ENCODE data around the gene SAMSN1. TPM values are rescaled to one million over a fixed set of nuclear protein-coding genes. Genes with fewer than 3 reads are reported as not detected.

Gene SAMSN1
- total RNA-seq, 1 experiment from 2014 or later: 0.44 TPM

DNA sequence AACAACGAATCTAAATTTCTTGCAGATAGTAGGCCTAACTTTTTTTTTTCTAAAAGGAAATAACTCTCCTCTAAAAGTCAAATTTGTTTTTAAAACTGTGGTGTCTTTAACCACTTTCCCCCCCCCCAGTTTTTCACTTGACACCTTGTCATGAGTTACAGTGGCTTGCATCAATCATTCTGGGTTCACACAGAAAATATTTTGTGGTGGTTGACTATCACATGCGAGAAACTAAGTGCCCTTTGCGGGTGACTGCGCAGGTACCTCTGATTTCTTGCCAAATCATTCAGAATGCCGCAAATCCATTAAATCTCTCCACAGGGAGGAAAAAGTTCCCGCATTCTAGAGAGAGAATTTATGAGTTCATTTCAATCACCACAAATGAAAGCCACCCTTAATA is 23.8 kb upstream of the SAMSN1 start:
- no peak overlapping the region for H3K27ac ChIP-seq (ENCODE audit: low read length)
- intact Hi-C loops (cut with micrococcal nuclease; ENCODE audit: unreplicated experiment): no loop called here
- no peaks in the 10 kb centered on the region for H3K27me3 ChIP-seq (ENCODE audit: control insufficient read depth, insufficient read depth, low read length)
- no TSS peak for BruUV-seq (replicated peaks)
- ChIA-PET CTCF (no interaction called here), POLR2A (no interaction called here)
- no peaks in the 10 kb centered on the region for H3K4me1 ChIP-seq (ENCODE audit: control insufficient read depth, insufficient read depth, low read length)
- TF ChIP-seq, protein P1, sequence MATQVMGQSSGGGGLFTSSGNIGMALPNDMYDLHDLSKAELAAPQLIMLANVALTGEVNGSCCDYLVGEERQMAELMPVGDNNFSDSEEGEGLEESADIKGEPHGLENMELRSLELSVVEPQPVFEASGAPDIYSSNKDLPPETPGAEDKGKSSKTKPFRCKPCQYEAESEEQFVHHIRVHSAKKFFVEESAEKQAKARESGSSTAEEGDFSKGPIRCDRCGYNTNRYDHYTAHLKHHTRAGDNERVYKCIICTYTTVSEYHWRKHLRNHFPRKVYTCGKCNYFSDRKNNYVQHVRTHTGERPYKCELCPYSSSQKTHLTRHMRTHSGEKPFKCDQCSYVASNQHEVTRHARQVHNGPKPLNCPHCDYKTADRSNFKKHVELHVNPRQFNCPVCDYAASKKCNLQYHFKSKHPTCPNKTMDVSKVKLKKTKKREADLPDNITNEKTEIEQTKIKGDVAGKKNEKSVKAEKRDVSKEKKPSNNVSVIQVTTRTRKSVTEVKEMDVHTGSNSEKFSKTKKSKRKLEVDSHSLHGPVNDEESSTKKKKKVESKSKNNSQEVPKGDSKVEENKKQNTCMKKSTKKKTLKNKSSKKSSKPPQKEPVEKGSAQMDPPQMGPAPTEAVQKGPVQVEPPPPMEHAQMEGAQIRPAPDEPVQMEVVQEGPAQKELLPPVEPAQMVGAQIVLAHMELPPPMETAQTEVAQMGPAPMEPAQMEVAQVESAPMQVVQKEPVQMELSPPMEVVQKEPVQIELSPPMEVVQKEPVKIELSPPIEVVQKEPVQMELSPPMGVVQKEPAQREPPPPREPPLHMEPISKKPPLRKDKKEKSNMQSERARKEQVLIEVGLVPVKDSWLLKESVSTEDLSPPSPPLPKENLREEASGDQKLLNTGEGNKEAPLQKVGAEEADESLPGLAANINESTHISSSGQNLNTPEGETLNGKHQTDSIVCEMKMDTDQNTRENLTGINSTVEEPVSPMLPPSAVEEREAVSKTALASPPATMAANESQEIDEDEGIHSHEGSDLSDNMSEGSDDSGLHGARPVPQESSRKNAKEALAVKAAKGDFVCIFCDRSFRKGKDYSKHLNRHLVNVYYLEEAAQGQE (IDR thresholded peaks at IDR 0.05; ENCODE audit: insufficient read depth in 1 of 2, low read depth in 2 of 2, low read length in 1 of 2): no peak
- TF ChIP-seq POLR2AphosphoS5 (IDR thresholded peaks at IDR 0.05; ENCODE audit: low read depth, low read length): no peak
- TF ChIP-seq, protein P2, sequence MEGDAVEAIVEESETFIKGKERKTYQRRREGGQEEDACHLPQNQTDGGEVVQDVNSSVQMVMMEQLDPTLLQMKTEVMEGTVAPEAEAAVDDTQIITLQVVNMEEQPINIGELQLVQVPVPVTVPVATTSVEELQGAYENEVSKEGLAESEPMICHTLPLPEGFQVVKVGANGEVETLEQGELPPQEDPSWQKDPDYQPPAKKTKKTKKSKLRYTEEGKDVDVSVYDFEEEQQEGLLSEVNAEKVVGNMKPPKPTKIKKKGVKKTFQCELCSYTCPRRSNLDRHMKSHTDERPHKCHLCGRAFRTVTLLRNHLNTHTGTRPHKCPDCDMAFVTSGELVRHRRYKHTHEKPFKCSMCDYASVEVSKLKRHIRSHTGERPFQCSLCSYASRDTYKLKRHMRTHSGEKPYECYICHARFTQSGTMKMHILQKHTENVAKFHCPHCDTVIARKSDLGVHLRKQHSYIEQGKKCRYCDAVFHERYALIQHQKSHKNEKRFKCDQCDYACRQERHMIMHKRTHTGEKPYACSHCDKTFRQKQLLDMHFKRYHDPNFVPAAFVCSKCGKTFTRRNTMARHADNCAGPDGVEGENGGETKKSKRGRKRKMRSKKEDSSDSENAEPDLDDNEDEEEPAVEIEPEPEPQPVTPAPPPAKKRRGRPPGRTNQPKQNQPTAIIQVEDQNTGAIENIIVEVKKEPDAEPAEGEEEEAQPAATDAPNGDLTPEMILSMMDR (IDR thresholded peaks at IDR 0.05): no peak
- TF ChIP-seq SIN3A (IDR thresholded peaks at IDR 0.05; ENCODE audit: borderline replicate concordance, insufficient read depth, low read depth, low read length): no peak
- DNase-seq (ENCODE audit: low read depth, low spot score) (no peak), ATAC-seq (no peak)
- H3K9me3 ChIP-seq (ENCODE audit: control insufficient read depth, insufficient read depth, low read depth, low read length): no peaks in the 10 kb centered on the region
- H3K36me3 ChIP-seq (ENCODE audit: control insufficient read depth, insufficient read depth, low read length): no peaks in the 10 kb centered on the region
- in situ Hi-C loops (cut with HindIII; ENCODE audit: low pct_unique_long_range_greater_than_20kb, low sequenced_read_pairs): no loop called here
- H3K4me3 ChIP-seq (ENCODE audit: low read depth in 2 of 2, low read length in 2 of 2): no peak overlapping the region

DNA sequence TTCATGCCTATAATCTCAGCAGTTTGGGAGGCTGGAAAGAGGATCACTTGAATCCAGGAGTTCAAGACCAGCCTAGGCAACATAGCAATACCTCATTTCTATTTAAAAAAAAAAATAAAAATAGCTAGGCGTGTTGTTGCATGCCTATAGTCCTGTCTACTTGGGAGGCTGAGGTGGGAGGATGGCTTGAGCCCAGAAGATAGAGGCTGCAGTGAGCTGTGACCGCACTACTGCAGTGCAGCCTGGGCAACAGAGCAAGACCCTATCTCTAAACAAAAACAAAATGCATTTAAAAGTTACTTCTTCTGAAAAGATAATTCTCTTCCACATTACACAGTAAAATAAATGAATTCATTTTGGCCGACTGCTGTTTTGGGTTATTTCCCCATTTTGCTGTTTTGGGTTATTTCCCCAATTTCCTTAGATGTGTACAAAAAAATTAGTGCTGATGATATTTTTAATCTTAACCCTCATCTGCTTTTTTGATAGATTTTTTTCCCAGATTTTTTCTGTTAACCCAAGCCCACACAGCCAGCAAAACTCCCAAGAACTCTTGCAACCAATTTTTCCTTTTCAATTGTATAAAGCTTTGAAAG is 23.0 kb upstream of the SAMSN1 start:
- Histone ChIP-seq H3K36me3 (ENCODE audit: control insufficient read depth, insufficient read depth, low read length) (no peaks in the 10 kb centered on the region), H3K4me3 (ENCODE audit: low read depth in 2 of 2, low read length in 2 of 2) (no peak overlapping the region), H3K27me3 (ENCODE audit: control insufficient read depth, insufficient read depth, low read length) (no peaks in the 10 kb centered on the region), H3K9me3 (ENCODE audit: control insufficient read depth, insufficient read depth, low read depth, low read length) (no peaks in the 10 kb centered on the region), H3K27ac (ENCODE audit: low read length) (no peak overlapping the region), H3K4me1 (ENCODE audit: control insufficient read depth, insufficient read depth, low read length) (no peaks in the 10 kb centered on the region)
- no peak for DNase-seq (ENCODE audit: low read depth, low spot score)
- BruUV-seq (replicated peaks): no TSS peak
- TF ChIP-seq SIN3A (IDR thresholded peaks at IDR 0.05; ENCODE audit: borderline replicate concordance, insufficient read depth, low read depth, low read length): no peak
- no peak for TF ChIP-seq TCF7L2 (IDR thresholded peaks at IDR 0.05; ENCODE audit: low read depth, low read length)
- in situ Hi-C loops (cut with HindIII; ENCODE audit: low pct_unique_long_range_greater_than_20kb, low sequenced_read_pairs): no loop called here
- POLR2A ChIA-PET: no interaction called here
- CTCF ChIA-PET: no interaction called here
- ATAC-seq: no peak
- intact Hi-C loops (cut with micrococcal nuclease; ENCODE audit: unreplicated experiment): no loop called here

DNA sequence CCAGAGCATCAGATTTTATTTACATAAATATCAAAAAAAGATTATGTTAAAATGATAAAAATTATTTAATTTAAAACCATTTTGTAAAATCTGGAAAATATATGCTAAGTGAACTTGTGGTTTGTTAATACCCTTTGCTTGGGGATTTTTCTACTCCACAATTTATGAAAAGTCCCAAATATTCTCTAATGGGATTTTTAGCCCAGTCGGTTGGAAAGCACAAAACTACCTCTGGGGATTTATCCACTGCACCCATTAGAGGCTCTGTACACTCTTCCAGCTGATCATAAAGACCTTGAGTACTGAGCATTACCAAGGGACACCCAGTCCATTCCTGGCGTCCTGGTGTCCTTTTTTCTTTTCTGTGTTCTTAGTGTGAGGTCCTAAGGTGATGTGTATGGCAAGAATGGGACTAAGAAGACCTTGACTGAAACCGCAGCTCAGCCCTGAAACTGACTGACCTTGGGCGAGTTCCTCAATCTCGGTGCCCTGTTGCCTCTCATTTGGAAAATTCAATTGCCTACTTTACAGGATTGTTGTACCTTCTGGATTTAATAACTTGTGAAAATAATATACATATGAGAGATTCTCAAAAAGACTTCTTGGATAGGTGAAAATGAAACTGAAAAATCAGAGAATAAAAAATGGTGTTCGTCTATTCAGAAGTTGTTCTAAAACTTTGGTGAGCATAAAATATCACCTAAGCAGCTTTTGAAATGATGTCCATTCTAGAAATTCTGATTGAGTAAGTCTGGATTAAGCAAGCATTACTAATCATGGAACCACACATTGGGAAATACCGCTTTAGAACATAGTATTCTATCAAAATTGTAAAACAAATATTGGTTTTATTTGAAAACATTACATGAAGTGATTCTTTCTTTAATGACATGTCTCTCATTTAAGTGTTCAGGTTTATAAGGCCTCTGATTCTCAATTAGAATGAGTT is 21.5 kb upstream of the SAMSN1 start:
- H3K27me3 ChIP-seq (ENCODE audit: control insufficient read depth, insufficient read depth, low read length): no peaks in the 10 kb centered on the region
- H3K4me1 ChIP-seq (ENCODE audit: control insufficient read depth, insufficient read depth, low read length): no peaks in the 10 kb centered on the region
- no peaks in the 10 kb centered on the region for H3K9me3 ChIP-seq (ENCODE audit: control insufficient read depth, insufficient read depth, low read depth, low read length)
- no TSS peak for BruUV-seq (replicated peaks)
- ChIA-PET POLR2A (no interaction called here), CTCF (no interaction called here)
- ATAC-seq (no peak), DNase-seq (ENCODE audit: low read depth, low spot score) (no peak)
- in situ Hi-C loops (cut with HindIII; ENCODE audit: low pct_unique_long_range_greater_than_20kb, low sequenced_read_pairs): no loop called here
- intact Hi-C loops (cut with micrococcal nuclease; ENCODE audit: unreplicated experiment): no loop called here
- no peak overlapping the region for H3K4me3 ChIP-seq (ENCODE audit: low read depth in 2 of 2, low read length in 2 of 2)
- H3K27ac ChIP-seq (ENCODE audit: low read length): no peak overlapping the region
- TF ChIP-seq, protein P1 (IDR thresholded peaks at IDR 0.05; ENCODE audit: insufficient read depth in 1 of 2, low read depth in 2 of 2, low read length in 1 of 2): no peak
- TF ChIP-seq, protein P2 (IDR thresholded peaks at IDR 0.05): no peak
- TF ChIP-seq POLR2AphosphoS5 (IDR thresholded peaks at IDR 0.05; ENCODE audit: low read depth, low read length): no peak
- no peak for TF ChIP-seq TCF7L2 (IDR thresholded peaks at IDR 0.05; ENCODE audit: low read depth, low read length)
- TF ChIP-seq SIN3A (IDR thresholded peaks at IDR 0.05; ENCODE audit: borderline replicate concordance, insufficient read depth, low read depth, low read length): no peak
- H3K36me3 ChIP-seq (ENCODE audit: control insufficient read depth, insufficient read depth, low read length): no peaks in the 10 kb centered on the region

Data from Panc1 (cell line).